Esophagus squamous epithelium (tissue), 4 donors: ENCODE data around the gene CFAP70.
A peak's percentile ranks its signal among the peaks of the same experiment; 100 is the strongest.

Source experiments
- POLR2A ChIP-seq, 4 donors: fragments of 450-650 bp; IDR thresholded peaks; one replicate each; pipeline ENCODE4 v1.6.1; 2017; ENCODE audit warnings: antibody characterized with exemption in 4 of 4, mild to moderate bottlenecking in 4 of 4, moderate library complexity in 3 of 4
- TF ChIP-seq, protein P1 (sequence below), 6 experiments: fragments of 450-650 bp in 4 of 6; fragments of 200-600 bp in 2 of 6; sonication (generic) in 2 of 6; IDR thresholded peaks; one replicate each; pipeline ENCODE4 v1.5.1; 2016 to 2019; ENCODE audit warnings: antibody characterized with exemption in 6 of 6, mild to moderate bottlenecking in 4 of 6, moderate library complexity in 4 of 6

- TF ChIP-seq, protein P1, sequence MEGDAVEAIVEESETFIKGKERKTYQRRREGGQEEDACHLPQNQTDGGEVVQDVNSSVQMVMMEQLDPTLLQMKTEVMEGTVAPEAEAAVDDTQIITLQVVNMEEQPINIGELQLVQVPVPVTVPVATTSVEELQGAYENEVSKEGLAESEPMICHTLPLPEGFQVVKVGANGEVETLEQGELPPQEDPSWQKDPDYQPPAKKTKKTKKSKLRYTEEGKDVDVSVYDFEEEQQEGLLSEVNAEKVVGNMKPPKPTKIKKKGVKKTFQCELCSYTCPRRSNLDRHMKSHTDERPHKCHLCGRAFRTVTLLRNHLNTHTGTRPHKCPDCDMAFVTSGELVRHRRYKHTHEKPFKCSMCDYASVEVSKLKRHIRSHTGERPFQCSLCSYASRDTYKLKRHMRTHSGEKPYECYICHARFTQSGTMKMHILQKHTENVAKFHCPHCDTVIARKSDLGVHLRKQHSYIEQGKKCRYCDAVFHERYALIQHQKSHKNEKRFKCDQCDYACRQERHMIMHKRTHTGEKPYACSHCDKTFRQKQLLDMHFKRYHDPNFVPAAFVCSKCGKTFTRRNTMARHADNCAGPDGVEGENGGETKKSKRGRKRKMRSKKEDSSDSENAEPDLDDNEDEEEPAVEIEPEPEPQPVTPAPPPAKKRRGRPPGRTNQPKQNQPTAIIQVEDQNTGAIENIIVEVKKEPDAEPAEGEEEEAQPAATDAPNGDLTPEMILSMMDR (IDR thresholded peaks at IDR 0.05), result peak in 2 of 6 experiments; percentile 8 to 9
- TF ChIP-seq POLR2A (IDR thresholded peaks at IDR 0.05), result peak in 2 of 4 donors; percentile 74 to 80
Observed at GRCh38 chr10:73252445-73253224, 106.0 kb downstream of the CFAP70 start, which contains the start of gene MRPS16.
